ENCODE results near the gene NHSL2. TPM values are rescaled to one million over a fixed set of nuclear protein-coding genes. Genes with fewer than 3 reads are reported as not detected.

The NHSL2 gene
- total RNA-seq, 4 donors from 2014 or later = 1.9 to 8.8 (median 2.4) TPM

DNA sequence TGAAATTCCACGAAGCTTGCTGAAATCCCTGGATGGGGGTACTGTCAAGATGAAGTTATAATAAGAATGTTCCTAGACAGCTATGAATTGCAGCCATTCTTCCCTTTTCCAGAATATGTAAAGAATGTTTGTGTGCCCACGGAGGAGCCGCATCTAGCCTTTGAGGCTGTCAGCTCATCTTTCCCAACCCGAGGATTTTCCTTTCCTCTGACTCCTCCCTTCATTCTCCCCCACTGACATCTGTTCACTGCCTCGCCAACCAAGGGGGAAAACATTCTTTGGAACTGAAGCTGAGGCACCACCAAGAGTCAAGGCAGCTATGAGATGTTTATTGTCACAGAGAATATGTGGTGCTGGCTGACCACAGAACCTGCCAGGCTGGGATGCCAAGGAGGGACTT, 8.8 kb downstream of the NHSL2 start:
- WGBS, 2 donors = 51 to 55% methylated on average over 5 of the region's 5 CpGs
- intact Hi-C loops (cut with DNase I; ENCODE audit: low total_unique reads) = no loop called here
- no peak for DNase-seq (ENCODE audit: low spot score in 2 of 2)
- no peak overlapping the region for H3K4me3 ChIP-seq (ENCODE audit: low read depth, poor library complexity, severe bottlenecking)
- TF ChIP-seq POLR2A (IDR thresholded peaks at IDR 0.05) = no peak
- TF ChIP-seq, protein P1, sequence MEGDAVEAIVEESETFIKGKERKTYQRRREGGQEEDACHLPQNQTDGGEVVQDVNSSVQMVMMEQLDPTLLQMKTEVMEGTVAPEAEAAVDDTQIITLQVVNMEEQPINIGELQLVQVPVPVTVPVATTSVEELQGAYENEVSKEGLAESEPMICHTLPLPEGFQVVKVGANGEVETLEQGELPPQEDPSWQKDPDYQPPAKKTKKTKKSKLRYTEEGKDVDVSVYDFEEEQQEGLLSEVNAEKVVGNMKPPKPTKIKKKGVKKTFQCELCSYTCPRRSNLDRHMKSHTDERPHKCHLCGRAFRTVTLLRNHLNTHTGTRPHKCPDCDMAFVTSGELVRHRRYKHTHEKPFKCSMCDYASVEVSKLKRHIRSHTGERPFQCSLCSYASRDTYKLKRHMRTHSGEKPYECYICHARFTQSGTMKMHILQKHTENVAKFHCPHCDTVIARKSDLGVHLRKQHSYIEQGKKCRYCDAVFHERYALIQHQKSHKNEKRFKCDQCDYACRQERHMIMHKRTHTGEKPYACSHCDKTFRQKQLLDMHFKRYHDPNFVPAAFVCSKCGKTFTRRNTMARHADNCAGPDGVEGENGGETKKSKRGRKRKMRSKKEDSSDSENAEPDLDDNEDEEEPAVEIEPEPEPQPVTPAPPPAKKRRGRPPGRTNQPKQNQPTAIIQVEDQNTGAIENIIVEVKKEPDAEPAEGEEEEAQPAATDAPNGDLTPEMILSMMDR (IDR thresholded peaks at IDR 0.05) = no peak

DNA sequence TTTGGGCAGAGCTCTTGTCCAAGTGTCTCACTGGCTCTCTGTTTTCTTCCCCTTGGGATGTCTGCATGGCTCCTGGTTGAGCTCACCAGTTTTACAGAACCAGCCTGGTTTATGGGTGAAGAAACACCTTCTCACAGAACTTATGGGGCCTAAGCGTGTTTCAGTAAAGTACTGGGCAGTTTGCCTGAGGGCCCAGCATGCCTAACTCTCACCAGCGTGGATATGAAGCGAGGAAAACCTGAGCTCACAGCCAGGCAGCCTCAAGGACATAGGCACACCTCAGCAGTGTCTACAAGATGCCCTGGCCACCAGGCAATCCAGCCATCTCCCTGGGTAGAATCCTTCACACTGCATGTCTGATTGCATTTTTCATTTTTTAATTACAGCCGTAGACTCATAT, 9.2 kb downstream of the NHSL2 start:
- H3K4me3 ChIP-seq (ENCODE audit: low read depth, poor library complexity, severe bottlenecking) = no peak overlapping the region
- 85 to 100% methylated on average over 3 to 4 of the region's 4 CpGs for WGBS, 2 donors
- intact Hi-C loops (cut with DNase I; ENCODE audit: low total_unique reads) = no loop called here
- DNase-seq (ENCODE audit: low spot score in 2 of 2) = no peak
- TF ChIP-seq, protein P1 (IDR thresholded peaks at IDR 0.05) = no peak
- no peak for TF ChIP-seq POLR2A (IDR thresholded peaks at IDR 0.05)

DNA sequence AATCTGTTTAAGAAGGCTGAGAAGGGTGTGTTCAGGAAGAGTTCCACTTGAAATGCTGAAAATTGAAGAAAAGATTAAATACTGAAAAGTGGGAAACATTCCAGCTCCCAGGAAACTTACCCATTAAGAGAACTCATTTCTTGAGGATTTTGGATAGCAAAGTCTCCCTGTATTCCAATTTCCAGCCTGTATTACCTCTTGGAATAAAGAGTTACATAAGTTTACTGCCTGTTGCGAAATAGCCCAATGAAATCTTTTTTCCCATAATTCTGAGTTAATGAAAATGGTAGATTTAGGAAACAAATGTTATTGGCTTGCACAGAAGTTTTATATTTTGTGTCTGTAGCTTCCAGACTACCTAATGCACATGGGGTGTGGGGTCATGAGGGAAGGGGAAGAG, 12.0 kb downstream of the NHSL2 start:
- no peak for DNase-seq (ENCODE audit: low spot score in 2 of 2)
- WGBS, 2 donors = 46 to 72% methylated on average over 1 of the region's 1 CpG
- TF ChIP-seq POLR2A (IDR thresholded peaks at IDR 0.05) = no peak
- TF ChIP-seq, protein P1 (IDR thresholded peaks at IDR 0.05) = no peak
- intact Hi-C loops (cut with DNase I; ENCODE audit: low total_unique reads) = no loop called here
- no peak overlapping the region for H3K4me3 ChIP-seq (ENCODE audit: low read depth, poor library complexity, severe bottlenecking)

DNA sequence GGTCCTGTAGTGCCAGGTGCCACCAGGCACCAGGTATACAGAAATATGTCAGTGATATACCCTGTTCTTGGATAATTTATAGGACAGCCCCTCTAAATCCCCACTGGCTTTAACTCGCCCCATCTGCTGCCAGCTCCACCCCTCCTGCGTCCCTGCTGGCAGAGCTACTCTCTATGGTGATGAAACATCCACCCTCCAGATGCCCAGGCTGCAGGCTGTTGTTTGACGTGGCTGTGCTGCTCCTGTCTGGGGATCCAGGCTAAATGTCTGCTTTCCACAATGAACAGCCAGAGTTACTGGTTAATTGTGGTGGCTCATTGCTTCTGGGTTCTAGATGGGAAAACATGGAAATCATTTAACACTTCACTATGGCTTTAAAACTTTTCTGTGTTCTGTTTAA, 12.9 kb downstream of the NHSL2 start:
- H3K4me3 ChIP-seq (ENCODE audit: low read depth, poor library complexity, severe bottlenecking) = no peak overlapping the region
- intact Hi-C loops (cut with DNase I; ENCODE audit: low total_unique reads) = no loop called here
- DNase-seq (ENCODE audit: low spot score in 2 of 2) = no peak
- 20 to 34% methylated on average over 1 to 3 of the region's 3 CpGs for WGBS, 2 donors
- TF ChIP-seq, protein P1 (IDR thresholded peaks at IDR 0.05) = no peak

DNA sequence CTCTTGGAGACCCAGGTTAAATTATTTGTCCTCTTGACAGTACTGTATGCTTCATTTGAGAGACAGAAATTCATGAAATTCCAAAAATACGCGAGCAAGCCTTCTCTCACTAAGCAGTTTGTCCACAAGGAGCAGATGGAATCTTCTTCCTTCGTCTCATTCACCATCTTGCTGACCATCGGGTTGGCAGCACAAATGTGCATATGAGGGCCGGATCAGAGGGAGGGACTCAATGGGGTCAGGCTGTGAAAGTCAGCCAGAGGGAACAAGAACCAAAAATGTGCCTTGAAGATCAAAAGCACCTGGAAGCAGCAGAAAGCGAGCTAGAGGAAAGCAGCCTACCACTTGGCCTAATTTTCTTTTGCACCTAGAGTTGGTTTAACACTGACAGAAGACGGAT, 16.4 kb downstream of the NHSL2 start:
- WGBS, 2 donors = 77 to 95% methylated on average over 7 of the region's 7 CpGs
- no peak overlapping the region for H3K4me3 ChIP-seq (ENCODE audit: low read depth, poor library complexity, severe bottlenecking)
- DNase-seq (ENCODE audit: low spot score in 2 of 2) = no peak
- no peak for TF ChIP-seq POLR2A (IDR thresholded peaks at IDR 0.05)
- TF ChIP-seq, protein P1 (IDR thresholded peaks at IDR 0.05) = no peak
- intact Hi-C loops (cut with DNase I; ENCODE audit: low total_unique reads) = no loop called here

DNA sequence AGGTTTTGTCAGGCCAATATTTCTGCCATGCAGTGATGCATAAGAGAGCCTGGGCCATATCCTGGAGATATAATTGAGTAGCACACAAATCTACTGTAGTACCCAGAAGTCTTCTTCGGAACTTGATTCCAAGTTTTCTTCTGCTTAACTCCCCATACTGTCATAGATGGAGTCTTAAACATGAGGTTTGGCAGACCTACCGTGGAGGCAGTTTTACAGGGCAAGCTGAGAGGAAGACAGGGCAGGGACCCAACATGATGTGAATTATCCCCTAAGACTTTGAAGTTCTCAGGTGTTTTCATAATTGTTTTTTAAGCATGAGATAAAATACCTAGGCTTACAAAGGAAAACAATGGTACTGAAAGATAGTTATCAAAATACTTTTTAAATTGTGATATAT, 18.2 kb downstream of the NHSL2 start:
- no peak for DNase-seq (ENCODE audit: low spot score in 2 of 2)
- intact Hi-C loops (cut with DNase I; ENCODE audit: low total_unique reads) = no loop called here
- TF ChIP-seq, protein P1 (IDR thresholded peaks at IDR 0.05) = no peak
- no peak for TF ChIP-seq POLR2A (IDR thresholded peaks at IDR 0.05)
- WGBS, 2 donors = 81 to 87% methylated on average over 2 of the region's 2 CpGs
- H3K4me3 ChIP-seq (ENCODE audit: low read depth, poor library complexity, severe bottlenecking) = no peak overlapping the region

Data from lower leg skin (tissue), 4 donors.